SK-N-SH treated with all-trans-retinoic acid at 6 μM for 48 hours (cell line): ENCODE results near the gene SMPD1.

Experiments
- ATAC-seq: fragments of 200-7000 bp; cut with Tn5 transposase; 3 replicates; pipeline ENCODE4 v1.9.1; 2020; ENCODE audit warnings: mild to moderate bottlenecking, moderate library complexity
- ARNTL ChIP-seq: fragments of 450-650 bp; formaldehyde crosslinking; IDR thresholded peaks from 2 replicates; pipeline ENCODE4 v1.5.0; 2020; ENCODE audit warnings: low read depth, mild to moderate bottlenecking, moderate library complexity, borderline replicate concordance
- BACH2 ChIP-seq: fragments of 250-450 bp; sonication (Bioruptor Pico); IDR thresholded peaks from 2 replicates; pipeline ENCODE4 v1.9.0; 2021; ENCODE audit warnings: mild to moderate bottlenecking, borderline replicate concordance
- CREB5 ChIP-seq: fragments of 250-450 bp; sonication (Bioruptor Pico); IDR thresholded peaks from 2 replicates; pipeline ENCODE4 v1.5.1; 2020; ENCODE audit warnings: low read depth, mild to moderate bottlenecking, moderate library complexity
- CSDC2 ChIP-seq: fragments of 250-450 bp; sonication (Bioruptor Pico); IDR thresholded peaks from 2 replicates; pipeline ENCODE4 v1.5.0; 2020; ENCODE audit warnings: mild to moderate bottlenecking, moderate library complexity
- ESRRG ChIP-seq: fragments of 250-450 bp; sonication (Bioruptor Pico); IDR thresholded peaks from 2 replicates; pipeline ENCODE4 v1.6.1; 2021; ENCODE audit warnings: mild to moderate bottlenecking
- GLIS3 ChIP-seq: fragments of 250-450 bp; sonication (Bioruptor Pico); IDR thresholded peaks from 2 replicates; pipeline ENCODE4 v1.5.0; 2020; ENCODE audit warnings: mild to moderate bottlenecking, moderate library complexity
- ISL1 ChIP-seq: fragments of 250-450 bp; sonication (Bioruptor Pico); IDR thresholded peaks from 2 replicates; pipeline ENCODE4 v2.1.2; 2022; ENCODE audit warnings: mild to moderate bottlenecking, moderate library complexity
- OSR1 ChIP-seq: fragments of 250-450 bp; sonication (Bioruptor Pico); IDR thresholded peaks from 2 replicates; pipeline ENCODE4 v1.8.0; 2022; ENCODE audit warnings: moderate library complexity, mild to moderate bottlenecking, inconsistent platforms
- PATZ1 ChIP-seq: fragments of 250-450 bp; sonication (Bioruptor Pico); IDR thresholded peaks from 2 replicates; pipeline ENCODE4 v1.8.0; 2020; ENCODE audit warnings: mild to moderate bottlenecking, moderate library complexity, borderline replicate concordance
- POU6F1 ChIP-seq: fragments of 250-450 bp; sonication (Bioruptor Pico); IDR thresholded peaks from 2 replicates; pipeline ENCODE4 v1.8.0; 2021; ENCODE audit warnings: low read depth, mild to moderate bottlenecking, moderate library complexity, borderline replicate concordance
- PPARA ChIP-seq: fragments of 250-450 bp; sonication (Bioruptor Pico); IDR thresholded peaks from 2 replicates; pipeline ENCODE4 v1.5.0; 2020; ENCODE audit warnings: mild to moderate bottlenecking, borderline replicate concordance
- RARB ChIP-seq: fragments of 250-450 bp; sonication (Bioruptor Pico); IDR thresholded peaks from 2 replicates; pipeline ENCODE4 v1.8.0; 2021; ENCODE audit warnings: mild to moderate bottlenecking, moderate library complexity
- SNAI2 ChIP-seq: fragments of 250-450 bp; sonication (Bioruptor Pico); IDR thresholded peaks from 2 replicates; pipeline ENCODE4 v1.5.0; 2020; ENCODE audit warnings: mild to moderate bottlenecking, moderate library complexity
- TCF4 ChIP-seq: fragments of 250-450 bp; sonication (Bioruptor Pico); IDR thresholded peaks from 2 replicates; pipeline ENCODE4 v1.8.0; 2021; ENCODE audit warnings: mild to moderate bottlenecking, moderate library complexity, borderline replicate concordance
- TOX ChIP-seq: fragments of 250-450 bp; sonication (Bioruptor Pico); IDR thresholded peaks from 2 replicates; pipeline ENCODE4 v1.8.0; 2021; ENCODE audit warnings: mild to moderate bottlenecking, moderate library complexity, borderline replicate concordance
- TSHZ2 ChIP-seq: fragments of 250-450 bp; sonication (Bioruptor Pico); IDR thresholded peaks from 2 replicates; pipeline ENCODE4 v1.5.0; 2020; ENCODE audit warnings: mild to moderate bottlenecking, moderate library complexity
- ZC3H10 ChIP-seq: fragments of 250-450 bp; sonication (Bioruptor Pico); IDR thresholded peaks from 2 replicates; pipeline ENCODE4 v1.5.1; 2021; ENCODE audit warnings: mild to moderate bottlenecking, moderate library complexity
- ZFP30 ChIP-seq: fragments of 450-650 bp; formaldehyde crosslinking; IDR thresholded peaks from 2 replicates; pipeline ENCODE4 v1.5.0; 2022; ENCODE audit warnings: mild to moderate bottlenecking, moderate library complexity
- ZNF565 ChIP-seq: fragments of 450-650 bp; formaldehyde crosslinking; conservative IDR thresholded peaks from 2 replicates; pipeline ENCODE4 v1.5.0; 2020; ENCODE audit warnings: low read depth, mild to moderate bottlenecking, moderate library complexity
- ZNF8 ChIP-seq: fragments of 450-650 bp; formaldehyde crosslinking; IDR thresholded peaks from 2 replicates; pipeline ENCODE4 v1.5.0; 2020; ENCODE audit warnings: mild to moderate bottlenecking, moderate library complexity
- TF ChIP-seq, protein P1 (sequence below): fragments of 250-450 bp; sonication (Bioruptor Pico); IDR thresholded peaks from 2 replicates; pipeline ENCODE4 v1.5.1; 2021; ENCODE audit warnings: mild to moderate bottlenecking, moderate library complexity

Gene SMPD1

GRCh38 chr11:6406370-6406769 lies 16.1 kb downstream of the SMPD1 start (continued):
- TF ChIP-seq TSHZ2 (CRISPR knock-in tag) (no peak), CSDC2 (CRISPR knock-in tag) (no peak), OSR1 (CRISPR knock-in tag) (no peak), BACH2 (CRISPR knock-in tag) (no peak), TOX (CRISPR knock-in tag) (no peak), GLIS3 (CRISPR knock-in tag) (no peak), ZFP30 (CRISPR knock-in tag) (no peak), RARB (CRISPR knock-in tag) (no peak), CREB5 (CRISPR knock-in tag) (no peak), ESRRG (CRISPR knock-in tag) (no peak)

- no peak for ATAC-seq
Measured at GRCh38 chr11:6410695-6411430, 20.6 kb downstream of the SMPD1 start.

DNA sequence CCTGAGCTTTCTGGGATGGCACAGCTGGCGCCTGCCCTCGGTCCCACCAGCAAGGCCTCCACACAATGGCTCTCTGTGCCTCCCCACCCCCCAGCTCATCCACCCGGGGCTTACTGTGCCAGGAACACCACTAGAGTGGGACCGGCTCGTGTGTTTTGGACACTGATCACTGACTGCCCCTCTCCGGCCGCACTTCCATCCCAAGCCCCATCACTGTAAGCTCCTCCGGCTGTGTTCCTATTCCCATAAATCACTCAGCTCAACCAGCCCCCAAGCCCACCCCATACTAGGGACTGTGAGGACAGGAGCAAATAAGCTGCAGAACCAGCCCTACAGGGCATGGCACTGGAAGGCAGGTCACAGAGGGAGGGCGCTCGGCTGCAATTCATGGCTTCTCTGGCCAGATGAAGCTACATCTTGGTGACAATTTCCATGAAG lies 21.3 kb downstream of the SMPD1 start:
- no peak for ATAC-seq
- no peak for TF ChIP-seq PATZ1 (CRISPR knock-in tag)
- TF ChIP-seq CREB5 (CRISPR knock-in tag) = no peak
- TF ChIP-seq TOX (CRISPR knock-in tag) = no peak
- no peak for TF ChIP-seq RARB (CRISPR knock-in tag)
- no peak for TF ChIP-seq POU6F1 (CRISPR knock-in tag)
- TF ChIP-seq GLIS3 (CRISPR knock-in tag) = no peak
- TF ChIP-seq TCF4 (CRISPR knock-in tag) = no peak
- no peak for TF ChIP-seq ARNTL (CRISPR knock-in tag)
- no peak for TF ChIP-seq ISL1
- TF ChIP-seq, protein P1, sequence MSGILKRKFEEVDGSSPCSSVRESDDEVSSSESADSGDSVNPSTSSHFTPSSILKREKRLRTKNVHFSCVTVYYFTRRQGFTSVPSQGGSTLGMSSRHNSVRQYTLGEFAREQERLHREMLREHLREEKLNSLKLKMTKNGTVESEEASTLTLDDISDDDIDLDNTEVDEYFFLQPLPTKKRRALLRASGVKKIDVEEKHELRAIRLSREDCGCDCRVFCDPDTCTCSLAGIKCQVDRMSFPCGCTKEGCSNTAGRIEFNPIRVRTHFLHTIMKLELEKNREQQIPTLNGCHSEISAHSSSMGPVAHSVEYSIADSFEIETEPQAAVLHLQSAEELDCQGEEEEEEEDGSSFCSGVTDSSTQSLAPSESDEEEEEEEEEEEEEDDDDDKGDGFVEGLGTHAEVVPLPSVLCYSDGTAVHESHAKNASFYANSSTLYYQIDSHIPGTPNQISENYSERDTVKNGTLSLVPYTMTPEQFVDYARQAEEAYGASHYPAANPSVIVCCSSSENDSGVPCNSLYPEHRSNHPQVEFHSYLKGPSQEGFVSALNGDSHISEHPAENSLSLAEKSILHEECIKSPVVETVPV (CRISPR knock-in tag) = no peak
- TF ChIP-seq ZNF565 (CRISPR knock-in tag) = no peak
- no peak for TF ChIP-seq OSR1 (CRISPR knock-in tag)

More at GRCh38 chr11:6410695-6411430, 20.6 kb downstream of the SMPD1 start:
- TF ChIP-seq ZNF8 (CRISPR knock-in tag) (no peak), ESRRG (CRISPR knock-in tag) (no peak), TCF4 (CRISPR knock-in tag) (no peak), ZC3H10 (CRISPR knock-in tag) (no peak), RARB (CRISPR knock-in tag) (no peak), PPARA (CRISPR knock-in tag) (no peak), GLIS3 (CRISPR knock-in tag) (no peak), SNAI2 (CRISPR knock-in tag) (no peak)
